HepG2 (cell line): ENCODE results near the gene EPO. TPM values are rescaled to one million over a fixed set of nuclear protein-coding genes. Genes with fewer than 3 reads are reported as not detected.

Experiments used
- HDAC2 ChIP-seq: sonication (generic); formaldehyde crosslinking; IDR thresholded peaks from 2 replicates; pipeline ENCODE4 v1.4.0; 2020; ENCODE audit warnings: missing genetic modification reagents
- HNRNPK ChIP-seq: fragments of 200-400 bp; formaldehyde crosslinking; IDR thresholded peaks from 2 replicates; pipeline ENCODE4 v1.6.1; 2018; ENCODE audit warnings: low read length, low read depth, moderate library complexity, mild to moderate bottlenecking; ENCODE audit not compliant: poor library complexity, severe bottlenecking
- IKZF5 ChIP-seq: IDR thresholded peaks from 2 replicates; pipeline ENCODE4 v1.6.1; 2018; ENCODE audit warnings: missing genetic modification reagents, mild to moderate bottlenecking, missing compliant biosample characterization
- MTERF4 ChIP-seq: sonication (generic); formaldehyde crosslinking; IDR thresholded peaks from 2 replicates; pipeline ENCODE4 v1.8.0; 2023; ENCODE audit warnings: mild to moderate bottlenecking, missing genetic modification reagents
- POLR2G ChIP-seq: fragments of 200-400 bp; formaldehyde crosslinking; IDR thresholded peaks from 2 replicates; pipeline ENCODE4 v1.6.1; 2018; ENCODE audit warnings: mild to moderate bottlenecking, low read depth, low read length, moderate library complexity
- XRCC5 ChIP-seq: fragments of 200-400 bp; formaldehyde crosslinking; optimal IDR thresholded peaks from 2 replicates; pipeline ENCODE3; 2017; ENCODE audit warnings: mild to moderate bottlenecking, low read length
- ZNF431 ChIP-seq: sonication (generic); formaldehyde crosslinking; IDR thresholded peaks from 2 replicates; pipeline ENCODE4 v1.9.0; 2022; ENCODE audit warnings: missing genetic modification reagents, low read depth, mild to moderate bottlenecking, borderline replicate concordance
- ZNF784 ChIP-seq: sonication (generic); formaldehyde crosslinking; IDR thresholded peaks from 2 replicates; pipeline ENCODE4 v1.5.1; 2020; ENCODE audit warnings: missing genetic modification reagents, mild to moderate bottlenecking, borderline replicate concordance
- ZNF800 ChIP-seq: sonication (generic); formaldehyde crosslinking; IDR thresholded peaks from 2 replicates; pipeline ENCODE4 v1.4.0; 2020; ENCODE audit warnings: missing genetic modification reagents
- polyA plus RNA-seq, 8 experiments: library from polyadenylated mRNA; depleted of rRNA in 3 of 8; stranded (reverse) in 7 of 8; unstranded in 1 of 8; fragments of >200 nt; fragmentation: Illumina TruSeq in 4 of 8; extraction: Trizol in 4 of 8; gene quantifications; 2 replicates each; pipeline versions ENCODE4 v1.2.1 to v1.2.3, GENCODE V29; 2011 to 2016; ENCODE audit warnings: low read depth in 4 of 8, missing spikeins in 1 of 8, mixed read lengths in 1 of 8; ENCODE audit not compliant: insufficient read depth in 1 of 8
- total RNA-seq, 5 experiments: library from RNA; depleted of rRNA; stranded (reverse); fragments of >200 nt; fragmentation: Illumina TruSeq; extraction: Trizol; gene quantifications; 2 replicates each; pipeline ENCODE4 v1.2.3, GENCODE V29; 2016; ENCODE audit warnings: low read depth in 1 of 5
- TF ChIP-seq, protein P1 (sequence below): sonication (generic); formaldehyde crosslinking; IDR thresholded peaks from 2 replicates; pipeline ENCODE4 v1.4.0; 2020; ENCODE audit warnings: missing genetic modification reagents, mild to moderate bottlenecking, borderline replicate concordance
- TF ChIP-seq, protein P2 (sequence below): sonication (generic); formaldehyde crosslinking; IDR thresholded peaks from 2 replicates; pipeline ENCODE4 v1.4.0; 2020; ENCODE audit warnings: missing genetic modification reagents, borderline replicate concordance
- TF ChIP-seq, protein P3 (sequence below): sonication (generic); formaldehyde crosslinking; IDR thresholded peaks from 2 replicates; pipeline ENCODE4 v1.8.1; 2022; ENCODE audit warnings: low read depth, mild to moderate bottlenecking, missing genetic modification reagents

EPO gene
- total and polyA plus RNA-seq, 2 of the 13 experiments (the other 11 are each of a cell fraction or from before 2014, with no cell fraction given) = 10.3 to 25.7 TPM

GRCh38 chr7:100723732-100724275 is 3.5 kb downstream of the EPO start (continued):
- TF ChIP-seq, protein P1, sequence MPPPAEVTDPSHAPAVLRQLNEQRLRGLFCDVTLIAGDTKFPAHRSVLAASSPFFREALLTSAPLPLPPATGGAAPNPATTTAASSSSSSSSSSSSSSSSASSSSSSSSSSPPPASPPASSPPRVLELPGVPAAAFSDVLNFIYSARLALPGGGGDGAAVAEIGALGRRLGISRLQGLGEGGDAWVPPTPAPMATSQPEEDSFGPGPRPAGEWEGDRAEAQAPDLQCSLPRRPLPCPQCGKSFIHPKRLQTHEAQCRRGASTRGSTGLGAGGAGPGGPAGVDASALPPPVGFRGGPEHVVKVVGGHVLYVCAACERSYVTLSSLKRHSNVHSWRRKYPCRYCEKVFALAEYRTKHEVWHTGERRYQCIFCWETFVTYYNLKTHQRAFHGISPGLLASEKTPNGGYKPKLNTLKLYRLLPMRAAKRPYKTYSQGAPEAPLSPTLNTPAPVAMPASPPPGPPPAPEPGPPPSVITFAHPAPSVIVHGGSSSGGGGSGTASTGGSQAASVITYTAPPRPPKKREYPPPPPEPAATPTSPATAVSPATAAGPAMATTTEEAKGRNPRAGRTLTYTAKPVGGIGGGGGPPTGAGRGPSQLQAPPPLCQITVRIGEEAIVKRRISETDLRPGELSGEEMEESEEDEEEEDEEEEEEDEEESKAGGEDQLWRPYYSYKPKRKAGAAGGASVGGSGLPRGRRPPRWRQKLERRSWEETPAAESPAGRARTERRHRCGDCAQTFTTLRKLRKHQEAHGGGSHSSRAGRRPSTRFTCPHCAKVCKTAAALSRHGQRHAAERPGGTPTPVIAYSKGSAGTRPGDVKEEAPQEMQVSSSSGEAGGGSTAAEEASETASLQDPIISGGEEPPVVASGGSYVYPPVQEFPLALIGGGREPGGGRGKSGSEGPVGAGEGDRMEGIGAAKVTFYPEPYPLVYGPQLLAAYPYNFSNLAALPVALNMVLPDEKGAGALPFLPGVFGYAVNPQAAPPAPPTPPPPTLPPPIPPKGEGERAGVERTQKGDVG (CRISPR knock-in tag) = no peak
- TF ChIP-seq ZNF431 (CRISPR knock-in tag) (no peak), XRCC5 (no peak), MTERF4 (CRISPR knock-in tag) (0 out of 2 replicates have a peak, but pooled peaks have one; percentile 83), HDAC2 (peak; percentile 81), POLR2G (no peak), ZNF784 (CRISPR knock-in tag) (no peak), ZNF800 (CRISPR knock-in tag) (no peak), HNRNPK (no peak), IKZF5 (CRISPR knock-in tag) (peak; percentile 81; the same call in 1 of the 2 replicates)
- TF ChIP-seq, protein P2, sequence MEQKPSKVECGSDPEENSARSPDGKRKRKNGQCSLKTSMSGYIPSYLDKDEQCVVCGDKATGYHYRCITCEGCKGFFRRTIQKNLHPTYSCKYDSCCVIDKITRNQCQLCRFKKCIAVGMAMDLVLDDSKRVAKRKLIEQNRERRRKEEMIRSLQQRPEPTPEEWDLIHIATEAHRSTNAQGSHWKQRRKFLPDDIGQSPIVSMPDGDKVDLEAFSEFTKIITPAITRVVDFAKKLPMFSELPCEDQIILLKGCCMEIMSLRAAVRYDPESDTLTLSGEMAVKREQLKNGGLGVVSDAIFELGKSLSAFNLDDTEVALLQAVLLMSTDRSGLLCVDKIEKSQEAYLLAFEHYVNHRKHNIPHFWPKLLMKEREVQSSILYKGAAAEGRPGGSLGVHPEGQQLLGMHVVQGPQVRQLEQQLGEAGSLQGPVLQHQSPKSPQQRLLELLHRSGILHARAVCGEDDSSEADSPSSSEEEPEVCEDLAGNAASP = no peak; the same call in 1 of the 2 replicates
- TF ChIP-seq, protein P3, sequence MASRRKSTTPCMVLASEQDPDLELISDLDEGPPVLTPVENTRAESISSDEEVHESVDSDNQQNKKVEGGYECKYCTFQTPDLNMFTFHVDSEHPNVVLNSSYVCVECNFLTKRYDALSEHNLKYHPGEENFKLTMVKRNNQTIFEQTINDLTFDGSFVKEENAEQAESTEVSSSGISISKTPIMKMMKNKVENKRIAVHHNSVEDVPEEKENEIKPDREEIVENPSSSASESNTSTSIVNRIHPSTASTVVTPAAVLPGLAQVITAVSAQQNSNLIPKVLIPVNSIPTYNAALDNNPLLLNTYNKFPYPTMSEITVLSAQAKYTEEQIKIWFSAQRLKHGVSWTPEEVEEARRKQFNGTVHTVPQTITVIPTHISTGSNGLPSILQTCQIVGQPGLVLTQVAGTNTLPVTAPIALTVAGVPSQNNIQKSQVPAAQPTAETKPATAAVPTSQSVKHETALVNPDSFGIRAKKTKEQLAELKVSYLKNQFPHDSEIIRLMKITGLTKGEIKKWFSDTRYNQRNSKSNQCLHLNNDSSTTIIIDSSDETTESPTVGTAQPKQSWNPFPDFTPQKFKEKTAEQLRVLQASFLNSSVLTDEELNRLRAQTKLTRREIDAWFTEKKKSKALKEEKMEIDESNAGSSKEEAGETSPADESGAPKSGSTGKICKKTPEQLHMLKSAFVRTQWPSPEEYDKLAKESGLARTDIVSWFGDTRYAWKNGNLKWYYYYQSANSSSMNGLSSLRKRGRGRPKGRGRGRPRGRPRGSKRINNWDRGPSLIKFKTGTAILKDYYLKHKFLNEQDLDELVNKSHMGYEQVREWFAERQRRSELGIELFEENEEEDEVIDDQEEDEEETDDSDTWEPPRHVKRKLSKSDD (CRISPR knock-in tag) = 0 out of 2 replicates have a peak, but pooled peaks have one; percentile 47
